Urothelium cell line (cell line): ENCODE results near the gene CTU1.

ENCODE experiments used
- DNase-seq: peaks from one replicate; pipeline ENCODE4 v3.0.0; 2011; ENCODE audit warnings: low spot score, mixed read lengths
- FAIRE-seq: peaks from 2 replicates; lab custom pipeline; 2011; peaks lifted over from hg19 to GRCh38; lab: Jason Lieb, UNC

The CTU1 gene

DNA sequence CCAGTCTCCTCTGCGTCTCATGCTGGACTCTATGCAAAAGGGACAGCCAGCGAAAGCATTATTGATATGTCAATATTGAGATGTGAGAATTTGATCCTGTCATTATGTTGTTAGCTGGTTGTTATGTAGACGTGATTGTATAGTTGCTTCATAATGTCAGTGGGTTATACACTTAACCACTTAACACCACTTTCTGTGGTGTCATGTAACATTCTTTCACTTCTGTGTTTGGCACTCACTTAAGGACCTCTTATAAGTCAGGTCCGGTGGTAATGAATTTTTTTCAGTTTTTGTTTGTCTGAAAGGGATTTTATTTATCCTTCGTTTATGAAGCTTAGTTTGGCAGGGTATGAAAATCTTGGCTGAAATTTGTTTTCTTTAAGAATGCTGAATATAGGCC is 26.8 kb upstream of the CTU1 start:
- no peak for FAIRE-seq
- DNase-seq: no peak

GRCh38 chr19:51131780-51132680 is 23.8 kb upstream of the CTU1 start:
- no peak for DNase-seq
- no peak for FAIRE-seq

DNA sequence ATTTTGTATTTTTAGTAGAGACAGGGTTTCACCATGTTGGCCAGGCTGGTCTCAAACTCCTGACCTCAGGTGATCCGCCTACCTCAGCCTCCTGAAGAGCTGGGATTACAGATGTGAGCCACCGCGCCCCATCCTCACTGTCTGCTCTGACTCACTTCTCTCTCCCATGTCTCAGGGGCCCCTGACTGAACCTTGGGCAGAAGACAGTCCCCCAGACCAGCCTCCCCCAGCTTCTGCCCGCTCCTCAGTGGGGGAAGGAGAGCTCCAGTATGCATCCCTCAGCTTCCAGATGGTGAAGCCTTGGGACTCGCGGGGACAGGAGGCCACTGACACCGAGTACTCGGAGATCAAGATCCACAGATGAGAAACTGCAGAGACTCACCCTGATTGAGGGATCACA is 21.5 kb upstream of the CTU1 start:
- no peak for FAIRE-seq
- DNase-seq: no peak

DNA sequence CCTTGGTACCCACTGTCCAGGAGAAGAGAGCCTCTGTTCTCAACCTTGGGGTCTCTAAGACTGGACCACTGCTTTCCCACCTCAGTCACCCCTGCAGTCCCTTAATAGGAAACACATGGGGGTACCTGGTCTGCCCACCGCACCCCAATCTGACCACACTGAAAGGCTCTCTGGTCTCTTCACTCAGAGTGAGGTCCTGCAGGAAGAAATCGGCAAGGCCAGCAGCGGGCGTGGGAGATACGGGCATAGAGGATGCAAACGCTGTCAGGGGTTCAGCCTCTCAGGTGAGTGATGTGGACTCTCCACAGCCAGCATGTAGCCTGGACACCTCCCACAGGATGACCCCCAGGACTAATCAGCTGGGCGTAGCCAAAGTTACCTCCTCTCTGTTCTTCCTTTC is 20.0 kb upstream of the CTU1 start:
- FAIRE-seq: no peak
- no peak for DNase-seq

- DNase-seq: no peak
- no peak for FAIRE-seq
Measured at GRCh38 chr19:51127755-51128154, 19.5 kb upstream of the CTU1 start.

- FAIRE-seq: no peak
- no peak for DNase-seq
Measured at GRCh38 chr19:51127032-51127431, 18.8 kb upstream of the CTU1 start.

- FAIRE-seq (no peak), DNase-seq (no peak)
Measured at GRCh38 chr19:51125421-51126075, 17.3 kb upstream of the CTU1 start.

GRCh38 chr19:51124729-51125128 is 16.5 kb upstream of the CTU1 start, which contains the start of gene SIGLEC9:
SIGLEC9 (plus strand) TSS chr19:51124906; CDS start chr19:51124975, 69 bp downstream.
- no peak for DNase-seq
- no peak for FAIRE-seq

DNA sequence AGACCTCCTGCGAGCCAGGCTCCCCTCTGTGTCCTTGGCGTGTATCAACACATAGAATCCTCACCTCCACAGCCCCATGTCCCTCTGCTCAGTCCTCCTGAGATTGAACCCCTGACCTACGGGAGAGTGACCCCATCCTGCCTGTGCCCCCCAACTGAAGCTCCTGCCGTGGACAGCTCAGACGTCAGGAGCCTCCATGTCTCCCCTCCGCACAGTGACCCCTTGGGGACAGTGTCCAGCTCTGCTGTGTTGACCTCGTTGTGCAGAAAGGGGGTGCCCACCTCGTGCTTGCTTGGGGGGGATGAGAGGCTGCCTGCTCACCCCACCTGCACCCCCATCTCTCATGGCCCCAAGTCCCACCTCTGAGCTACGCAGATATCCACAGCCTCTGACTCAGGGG is 16.0 kb upstream of the CTU1 start:
- DNase-seq (no peak), FAIRE-seq (no peak)

DNA sequence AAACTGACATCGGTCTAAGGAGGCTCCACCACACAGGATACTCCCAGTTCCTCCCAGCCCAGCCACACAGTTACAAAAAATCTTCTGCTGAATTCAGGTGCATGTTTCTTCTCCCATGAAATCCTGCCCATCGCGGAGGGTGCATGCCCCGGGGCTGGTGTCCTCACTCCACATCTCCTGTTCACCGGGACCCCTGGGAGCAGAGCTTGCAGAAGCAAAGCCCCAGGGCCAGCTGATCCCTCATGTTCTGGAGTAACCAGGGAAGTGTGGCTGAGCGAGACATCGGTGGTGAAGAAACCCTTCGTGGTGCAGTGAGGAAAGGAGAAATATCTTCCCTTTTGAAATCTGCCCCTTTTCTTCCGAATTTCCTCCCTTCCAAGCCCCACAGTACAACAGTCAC is 15.6 kb upstream of the CTU1 start:
- FAIRE-seq (no peak), DNase-seq (no peak)

- FAIRE-seq: no peak
Measured at GRCh38 chr19:51123381-51123800, 15.2 kb upstream of the CTU1 start.

DNA sequence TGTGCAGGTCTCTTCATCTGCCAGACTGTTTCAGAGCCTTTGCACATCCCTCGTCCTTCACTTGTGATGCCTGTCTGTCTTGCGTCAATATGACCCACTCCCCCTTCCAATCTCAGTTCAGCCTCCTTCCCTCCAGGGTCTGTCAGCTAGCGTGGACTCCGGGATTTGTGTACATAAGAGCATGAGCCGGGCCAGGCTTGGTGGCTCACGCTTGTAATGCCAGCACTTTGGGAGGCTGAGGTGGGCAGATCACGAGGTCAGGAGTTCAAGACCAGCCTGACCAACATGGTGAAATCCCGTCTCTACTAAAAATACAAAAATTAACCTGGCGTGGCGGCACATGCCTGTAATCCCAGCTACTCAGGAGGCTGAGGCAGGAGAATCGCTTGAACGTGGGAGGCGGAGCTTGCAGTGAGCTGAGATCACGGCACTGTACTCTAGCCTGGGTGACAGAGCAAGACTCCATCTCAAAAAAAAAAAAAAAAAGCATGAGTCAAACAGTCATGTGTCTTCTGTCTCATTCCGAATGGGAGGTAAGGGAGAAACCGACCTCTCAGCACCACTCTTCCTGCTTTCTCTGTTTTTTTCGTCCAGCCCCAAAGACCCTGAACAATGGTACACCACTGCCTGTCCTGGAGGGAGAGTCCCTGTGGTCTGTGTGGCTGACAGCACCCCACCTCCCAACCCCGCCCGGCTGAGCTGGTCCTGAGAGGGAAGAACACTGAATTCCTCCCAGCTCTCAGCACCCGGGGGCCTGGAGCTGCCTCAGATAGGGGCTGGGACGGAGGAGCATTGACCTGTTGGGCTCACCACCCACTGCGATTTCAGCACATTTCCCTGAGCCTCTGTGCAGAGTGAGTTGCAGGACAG is 14.1 kb upstream of the CTU1 start:
- FAIRE-seq: no peak
- DNase-seq: no peak

More at GRCh38 chr19:51123381-51123800, 15.2 kb upstream of the CTU1 start:
- no peak for DNase-seq

GRCh38 chr19:51121257-51121656 is 13.0 kb upstream of the CTU1 start:
- DNase-seq: no peak
- FAIRE-seq: no peak

DNA sequence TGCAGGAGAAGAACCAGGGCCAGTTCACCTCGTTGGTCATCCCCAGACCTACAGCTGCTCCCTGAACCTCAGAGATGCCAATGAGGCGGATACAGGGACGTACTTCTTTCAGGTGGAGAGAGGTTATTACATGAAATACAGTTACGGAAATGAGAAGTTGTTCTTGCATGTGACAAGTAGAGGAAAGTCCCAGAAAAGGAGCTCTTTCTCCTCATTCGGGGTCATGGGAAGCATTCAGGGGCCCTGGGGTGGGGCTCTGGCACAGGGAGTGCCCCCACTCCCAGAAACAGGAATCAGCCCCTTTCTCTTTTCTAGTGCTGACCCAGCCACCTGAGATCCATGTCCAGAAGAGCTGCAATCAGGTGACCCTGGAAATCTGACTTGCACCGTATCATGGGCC is 12.0 kb upstream of the CTU1 start:
- FAIRE-seq (no peak), DNase-seq (no peak)

DNA sequence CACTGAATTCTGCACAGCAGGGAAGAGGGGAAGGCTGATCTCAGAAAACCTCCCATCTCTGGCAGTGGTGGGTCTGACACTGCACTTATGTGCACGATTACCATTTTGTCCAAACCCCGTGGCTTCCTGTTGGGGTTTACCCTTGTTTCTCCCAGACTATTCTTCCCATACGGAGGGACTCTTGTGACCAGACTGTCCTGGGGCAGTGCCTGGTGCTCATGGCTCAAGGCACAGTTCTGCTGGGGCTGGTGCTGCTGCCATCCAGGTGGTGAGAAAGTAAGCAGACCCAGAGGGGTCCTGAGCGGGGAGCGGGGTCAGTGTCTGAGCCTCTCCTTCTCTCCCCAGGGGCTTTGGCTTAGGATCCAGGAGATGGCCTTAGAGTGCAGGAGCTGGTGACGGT is 11.4 kb upstream of the CTU1 start:
- FAIRE-seq: no peak

DNA sequence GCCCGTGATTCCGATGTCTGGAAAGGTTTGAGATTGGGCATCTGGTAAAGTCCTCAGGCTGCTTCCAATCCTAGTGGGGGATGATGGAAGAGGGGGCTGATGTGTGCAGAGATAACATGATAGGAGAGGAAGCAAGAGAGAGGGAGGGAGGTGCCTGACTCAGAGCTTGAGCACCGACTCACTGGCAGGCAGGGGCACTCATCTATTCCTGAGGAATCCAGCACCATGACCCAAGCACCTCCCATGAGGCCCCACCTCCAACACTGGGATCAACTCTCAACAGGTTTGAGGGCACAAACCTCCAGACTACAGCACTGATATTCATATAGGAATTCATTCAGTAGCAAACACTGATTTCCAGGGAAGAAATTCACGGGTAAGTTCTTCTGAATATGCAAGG is 10.9 kb upstream of the CTU1 start:
- FAIRE-seq: no peak
- no peak for DNase-seq

More for the DNA sequence above, 11.4 kb upstream of the CTU1 start:
- no peak for DNase-seq

DNA sequence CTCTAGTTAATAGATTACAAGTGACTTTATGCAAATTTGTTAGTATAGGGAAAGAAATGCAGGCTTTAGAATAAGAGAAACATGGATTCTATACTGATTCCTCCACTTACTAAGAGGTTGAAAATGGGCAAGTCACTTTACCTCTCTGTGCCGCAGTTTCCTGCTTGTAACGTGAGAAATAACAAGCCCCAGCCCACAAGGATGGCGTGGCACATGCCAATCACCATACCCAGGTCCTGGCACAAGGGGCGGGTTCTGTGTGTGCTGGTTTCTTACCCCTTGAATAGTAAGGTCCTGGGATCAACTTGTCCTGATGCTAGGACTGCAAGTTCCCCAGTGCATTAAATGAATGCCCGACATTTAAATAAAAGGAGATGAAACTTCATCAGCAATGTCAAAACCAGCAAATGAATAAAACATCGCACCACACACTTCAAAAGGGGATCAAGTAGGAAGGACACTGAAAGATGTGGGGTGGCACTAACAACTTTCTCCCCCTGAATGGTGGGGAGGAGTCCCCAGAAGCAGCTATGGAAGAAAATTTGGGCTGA is 8.6 kb upstream of the CTU1 start:
- FAIRE-seq: no peak

DNA sequence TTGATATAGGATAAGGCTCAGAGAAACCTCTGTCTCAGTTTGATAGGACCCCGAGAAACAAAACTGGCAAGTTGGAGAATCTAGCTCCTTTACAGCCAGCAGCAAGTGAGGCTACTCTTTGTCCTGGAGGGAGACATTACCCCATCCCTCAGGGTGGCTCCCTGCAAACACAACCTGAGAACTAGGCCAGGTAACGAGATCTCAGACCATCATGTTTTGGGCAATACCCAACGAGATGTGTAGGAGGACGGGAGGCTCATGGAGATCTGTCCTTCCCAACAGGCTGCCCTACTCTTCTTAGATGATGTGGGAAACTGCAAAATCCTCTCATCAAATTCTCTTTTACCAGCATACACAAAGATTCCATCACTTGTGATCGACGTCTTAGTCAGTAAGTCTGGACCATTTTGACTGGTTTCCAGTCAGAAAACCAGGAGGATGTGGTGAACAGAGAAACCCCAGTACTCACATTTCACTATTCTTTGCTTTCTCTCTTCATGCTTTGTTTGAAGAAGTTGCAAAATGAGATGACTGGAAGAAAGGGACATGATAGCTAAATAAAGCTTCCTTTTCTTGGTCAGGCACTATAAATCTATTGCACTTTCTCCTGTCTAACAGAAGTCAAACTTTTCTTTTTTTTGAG is 6.0 kb upstream of the CTU1 start:
- FAIRE-seq (no peak), DNase-seq (no peak)

More for the DNA sequence above, 8.6 kb upstream of the CTU1 start:
- no peak for DNase-seq

DNA sequence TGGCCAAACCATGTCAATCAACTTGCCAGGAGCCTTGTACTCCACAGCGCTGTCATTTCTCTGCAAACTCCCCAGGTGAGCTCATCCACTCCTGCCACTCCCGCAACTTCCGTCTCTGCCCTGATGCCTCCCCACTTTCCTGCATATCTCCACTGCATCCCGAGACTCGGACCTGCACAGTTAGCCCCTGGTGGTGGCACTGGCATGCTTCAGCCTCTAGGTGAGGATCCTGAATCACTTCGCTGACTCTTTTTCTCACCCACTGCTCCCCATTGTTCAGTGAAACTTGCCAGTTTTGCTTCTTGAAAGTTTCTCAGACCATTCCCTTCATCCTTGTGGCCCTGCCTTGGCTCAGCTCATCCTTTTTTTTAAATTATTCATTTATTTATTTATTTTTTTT is 3.4 kb upstream of the CTU1 start:
- FAIRE-seq (no peak), DNase-seq (peak; percentile 31)

DNA sequence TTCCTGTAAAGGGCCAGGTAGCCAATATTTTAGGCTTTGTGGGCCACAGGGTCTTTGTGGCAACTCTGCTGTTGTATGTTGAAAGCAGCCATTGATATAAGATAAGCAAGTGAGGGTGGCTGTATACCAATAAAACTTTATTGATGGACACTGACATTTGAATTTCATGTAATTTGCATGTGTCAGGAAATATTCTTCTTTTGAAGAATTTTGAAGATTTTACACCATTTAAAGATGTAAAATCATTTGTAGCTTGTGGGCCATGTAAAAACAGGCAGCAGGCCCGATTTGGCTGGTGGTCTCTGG is 2.4 kb upstream of the CTU1 start:
- DNase-seq: no peak
- FAIRE-seq: no peak

- no peak for FAIRE-seq
- no peak for DNase-seq
Measured at GRCh38 chr19:51108805-51109146, 567 bp upstream of the CTU1 start.
